HG03342 (cell line): ENCODE results near the gene ZFTA.
"Not testable (repeated sequence)": the region's sequence is repeated elsewhere in the genome, so short reads cannot be mapped to it uniquely, and the experiment has no call there.

ENCODE experiments used
- ATAC-seq: cut with Tn5 transposase; IDR thresholded peaks from one replicate; pipeline ENCODE4 v1.9.1; 2021; ENCODE audit warnings: mild to moderate bottlenecking, moderate library complexity; ENCODE audit not compliant: unreplicated experiment

ZFTA gene

DNA sequence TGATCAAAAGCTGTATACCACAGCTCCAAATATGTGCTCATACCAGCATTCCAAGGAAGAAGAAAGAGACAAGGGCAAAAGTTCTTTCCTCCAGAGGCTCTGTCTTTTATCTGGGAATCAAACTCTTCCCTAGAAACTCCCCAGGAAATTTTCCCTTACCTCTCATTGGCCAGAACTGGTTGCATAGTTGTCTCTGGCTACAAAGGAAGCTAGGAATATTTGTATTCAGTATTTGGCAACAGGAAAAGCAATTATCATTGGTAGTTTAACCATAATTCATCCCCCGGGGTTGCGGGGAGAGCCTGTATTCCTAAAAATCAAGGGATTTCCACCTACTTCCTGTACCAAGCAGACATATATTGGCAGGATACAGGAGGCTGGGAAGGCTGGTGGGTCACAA lies 10.5 kb upstream of the ZFTA start:
- no peak for ATAC-seq

DNA sequence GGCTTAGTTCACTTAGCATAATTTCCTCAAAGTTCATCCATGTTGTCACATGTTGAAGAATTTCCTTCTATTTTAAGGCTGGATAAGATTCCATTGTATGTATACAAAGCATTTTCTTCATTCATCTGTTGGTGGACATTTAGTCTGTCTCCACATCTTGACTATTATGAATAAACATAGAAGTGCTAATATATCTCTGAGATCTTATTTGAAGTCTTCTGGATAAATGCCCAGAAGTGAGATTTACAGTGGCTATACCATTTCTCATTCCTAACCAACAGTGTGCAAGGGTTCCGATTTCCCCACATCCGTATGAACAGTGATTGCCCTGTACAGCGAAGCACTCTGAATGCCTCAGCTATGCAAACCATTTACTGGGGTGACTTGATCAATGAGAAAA lies 6.6 kb upstream of the ZFTA start:
- ATAC-seq: no peak

DNA sequence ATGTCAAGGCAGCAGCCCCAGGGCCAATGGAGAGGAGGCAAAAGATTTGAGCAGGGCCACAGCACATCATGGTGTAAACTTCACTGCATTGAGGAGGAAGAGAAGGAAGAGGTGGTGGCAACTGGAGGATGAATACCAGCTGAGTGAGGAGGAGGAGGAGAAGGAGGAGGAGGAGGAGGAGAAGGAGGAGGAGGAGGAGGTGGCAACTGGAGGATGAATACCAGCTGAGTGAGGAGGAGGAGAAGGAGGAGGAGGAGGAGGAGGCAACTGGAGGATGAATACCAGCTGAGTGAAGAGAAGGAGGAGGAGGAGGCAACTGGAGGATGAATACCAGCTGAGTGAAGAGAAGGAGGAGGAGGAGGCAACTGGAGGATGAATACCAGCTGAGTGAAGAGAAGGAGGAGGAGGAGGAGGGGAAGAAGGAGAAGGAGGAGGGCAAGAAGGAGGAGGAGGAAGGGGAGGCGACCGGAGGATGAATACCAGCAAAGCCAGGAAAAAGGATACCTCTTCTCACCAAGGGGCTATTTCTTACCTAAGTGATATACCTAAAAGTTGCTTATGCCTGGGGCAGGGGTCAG lies 3.3 kb upstream of the ZFTA start:
- ATAC-seq: not testable (repeated sequence)

DNA sequence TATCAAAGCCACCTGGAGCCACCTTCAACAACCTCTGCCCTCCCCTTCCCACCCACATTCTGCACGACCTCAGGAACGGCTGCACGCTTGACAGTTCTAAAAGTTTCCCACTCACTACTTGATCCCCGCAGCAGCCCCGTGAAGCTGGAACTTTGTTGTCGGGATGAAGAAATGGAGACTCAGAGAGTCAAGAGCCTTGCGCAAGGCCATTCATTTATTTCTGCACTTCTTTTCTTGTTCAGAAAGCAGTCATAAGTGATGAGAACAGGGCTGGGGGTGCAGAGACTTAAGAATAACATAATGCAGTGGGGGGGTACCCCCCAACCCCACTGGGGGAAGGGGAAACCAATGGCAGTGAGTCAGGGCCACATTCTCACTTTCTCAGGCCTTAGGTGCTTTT lies 2.2 kb upstream of the ZFTA start:
- ATAC-seq: no peak

DNA sequence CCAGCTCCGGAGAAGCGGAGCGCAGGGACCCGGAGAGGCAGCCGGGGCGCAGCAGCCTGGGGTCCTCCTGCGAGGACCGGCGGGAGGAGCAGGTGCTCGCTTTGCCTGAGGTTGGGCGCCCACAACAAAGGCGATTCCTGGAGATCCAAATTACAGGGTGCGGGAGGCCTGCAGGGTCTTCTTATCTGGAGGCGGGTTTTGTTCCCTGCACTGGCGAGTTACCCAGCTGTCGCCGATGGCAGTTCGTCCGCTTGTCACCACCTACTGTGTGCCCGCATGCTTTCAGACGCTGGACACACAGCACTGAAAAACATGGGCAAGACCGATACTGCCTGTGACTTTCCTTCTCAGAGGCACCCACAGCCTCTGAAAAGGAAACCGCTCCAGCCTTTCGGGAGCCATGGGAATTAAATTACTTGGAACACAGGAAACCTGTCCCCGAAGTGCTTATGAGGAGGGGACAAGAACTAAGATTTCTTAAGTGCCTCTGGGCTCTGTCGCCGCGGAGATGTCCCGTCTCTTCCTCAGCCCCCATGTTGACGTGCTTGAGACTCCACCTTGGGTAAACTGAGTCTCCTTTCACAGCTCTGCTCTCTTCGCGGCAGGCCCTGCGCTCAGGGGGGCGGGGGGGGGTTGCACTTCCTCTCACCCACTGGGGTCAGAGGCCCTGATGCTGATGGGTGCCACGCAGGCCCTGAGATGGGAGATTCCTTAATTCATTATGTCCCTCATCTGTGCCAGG lies 1.3 kb upstream of the ZFTA start:
- ATAC-seq: no peak

DNA sequence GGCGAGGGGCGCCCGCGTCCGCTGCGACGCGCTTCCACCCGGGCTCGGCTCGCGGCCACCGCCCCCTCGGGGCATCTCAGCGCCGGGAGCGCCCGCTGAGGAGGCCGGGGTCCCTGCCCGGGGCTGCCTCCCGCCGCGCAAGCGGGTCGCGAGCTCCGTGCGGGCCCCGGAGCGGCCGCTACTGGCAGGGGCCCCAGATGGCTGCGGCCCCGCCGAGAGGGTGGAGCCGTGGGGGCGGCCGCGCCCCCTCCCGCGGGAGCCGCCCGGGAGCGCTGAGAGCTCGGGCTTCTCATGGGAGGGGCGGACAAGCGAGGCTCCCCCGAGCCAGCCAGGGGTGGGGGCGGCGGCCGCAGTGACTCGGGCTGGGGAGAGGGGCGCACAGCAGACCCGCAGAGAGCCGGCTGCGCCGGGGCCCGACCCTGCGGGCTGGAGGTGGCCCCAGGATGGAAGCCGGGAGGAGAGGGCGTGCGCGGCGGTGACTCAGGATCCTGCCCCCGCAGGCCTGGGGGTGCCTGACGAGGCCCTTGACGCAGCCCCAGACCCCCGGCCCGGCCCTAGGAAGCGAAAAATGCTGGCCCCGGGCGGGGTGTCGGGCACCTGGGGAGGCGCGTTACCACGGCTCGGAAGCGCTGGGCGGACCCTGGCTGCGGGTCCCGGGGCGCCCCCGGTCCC lies 603 bp upstream of the ZFTA start:
- peak; percentile 37 for ATAC-seq

DNA sequence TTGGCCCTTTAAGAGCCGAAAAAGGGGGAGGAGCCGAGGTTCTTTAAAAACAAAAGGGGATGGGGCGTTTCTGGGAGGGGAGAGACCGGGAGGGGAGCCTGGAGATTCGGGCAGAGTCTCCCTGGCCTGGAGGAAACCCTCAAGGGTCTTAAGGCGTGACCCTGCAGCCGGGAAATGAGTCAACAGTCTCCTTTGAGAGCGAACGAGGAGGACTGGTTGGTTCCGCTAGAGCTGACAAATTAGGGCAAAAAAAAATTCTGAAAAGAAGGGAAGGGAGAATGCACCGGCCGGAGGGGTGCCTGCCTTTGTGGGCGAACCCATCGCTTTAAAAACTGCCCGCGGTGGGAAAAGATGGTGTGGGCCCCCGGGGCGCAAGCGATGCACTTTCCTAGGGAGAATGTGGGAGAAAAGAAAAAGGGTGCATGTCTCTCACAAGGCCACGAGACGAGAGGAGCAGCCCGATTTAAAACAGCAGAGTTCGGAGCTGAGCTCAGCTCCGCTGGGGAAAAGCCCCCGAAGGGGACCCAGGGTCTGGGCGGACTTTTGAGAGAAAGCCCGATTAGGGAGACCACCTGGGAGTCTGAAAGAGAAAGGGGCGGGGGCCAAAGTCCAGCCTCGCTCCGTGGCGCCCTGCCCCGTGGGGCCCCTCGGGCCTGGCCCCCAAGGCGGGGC lies 874 bp downstream of the ZFTA start:
- no peak for ATAC-seq

DNA sequence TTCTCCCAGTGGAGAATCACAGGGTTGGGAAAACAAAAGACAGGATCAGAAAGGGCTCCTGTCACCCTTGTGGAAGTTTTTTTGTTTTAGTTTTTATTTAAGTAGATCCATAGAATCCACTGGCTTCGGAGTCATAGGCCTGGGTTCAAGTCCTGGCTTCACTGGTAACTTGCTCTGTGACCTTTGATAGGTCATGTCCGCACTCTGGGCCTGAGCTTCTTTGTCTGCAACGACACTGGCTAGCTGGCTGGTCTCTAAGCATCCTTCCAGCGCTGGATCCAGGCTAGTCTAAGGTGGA lies 1.4 kb downstream of the ZFTA start:
- ATAC-seq: no peak

DNA sequence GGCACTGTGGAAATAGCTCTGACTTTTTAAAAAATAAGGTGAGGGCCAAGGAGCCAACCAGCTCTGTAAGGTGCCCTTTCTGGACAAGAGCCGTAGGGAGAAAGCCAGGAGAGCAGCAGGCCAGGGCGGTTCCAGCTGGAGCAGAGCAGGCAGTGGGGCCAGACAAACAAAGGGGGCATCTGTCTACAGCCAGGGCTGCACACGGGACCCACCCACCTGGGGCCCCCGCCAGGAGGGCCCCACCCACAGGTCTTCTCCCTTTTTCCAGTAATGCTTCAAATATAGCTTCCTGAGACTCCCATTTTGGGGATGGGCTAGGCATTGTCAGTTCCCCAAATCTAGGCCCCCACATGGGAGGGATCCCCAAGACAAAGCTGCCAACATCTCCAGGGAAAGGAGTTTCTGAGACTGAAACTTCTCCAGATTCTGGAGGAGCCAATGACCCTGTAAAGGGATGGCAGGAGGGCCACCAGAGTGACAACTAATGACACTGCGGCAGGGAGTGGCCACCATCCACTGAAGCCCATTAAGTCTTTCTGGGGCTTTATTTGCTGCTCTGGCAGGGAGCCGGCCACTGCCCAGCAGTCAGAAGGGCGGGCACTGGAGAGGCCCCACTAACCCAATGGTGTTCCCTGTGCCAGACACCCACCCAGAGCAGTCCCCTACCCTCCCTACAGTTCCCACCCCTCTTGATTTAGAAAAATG lies 1.9 kb downstream of the ZFTA start:
- ATAC-seq: no peak

DNA sequence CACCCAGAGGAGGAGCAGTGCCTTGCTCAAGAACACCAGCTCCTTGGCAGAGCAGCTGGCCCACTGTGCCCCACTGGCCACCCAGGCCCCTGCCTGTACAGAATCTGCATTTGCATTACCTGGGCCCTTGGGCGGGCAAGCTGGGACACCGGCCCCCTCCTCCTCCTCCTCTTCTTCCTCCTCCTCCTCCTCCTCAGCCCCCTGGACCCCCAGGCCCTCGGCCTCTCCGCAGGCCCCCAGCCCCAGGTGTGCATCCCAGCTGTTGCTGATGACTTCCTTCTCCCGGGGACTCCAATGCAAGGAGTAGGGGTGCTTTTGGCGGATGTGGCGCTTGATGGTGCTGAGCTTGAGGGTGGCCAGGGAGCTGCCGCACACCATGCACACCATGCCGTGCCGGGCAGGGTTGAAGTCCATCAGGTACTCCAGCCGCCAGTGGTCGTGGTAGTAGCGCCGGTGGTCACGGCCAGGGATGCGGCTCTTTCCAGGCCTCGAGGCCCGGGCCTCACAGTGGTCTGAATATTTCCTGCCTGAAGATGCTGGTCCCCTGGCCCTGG lies 2.8 kb downstream of the ZFTA start:
- no peak for ATAC-seq

DNA sequence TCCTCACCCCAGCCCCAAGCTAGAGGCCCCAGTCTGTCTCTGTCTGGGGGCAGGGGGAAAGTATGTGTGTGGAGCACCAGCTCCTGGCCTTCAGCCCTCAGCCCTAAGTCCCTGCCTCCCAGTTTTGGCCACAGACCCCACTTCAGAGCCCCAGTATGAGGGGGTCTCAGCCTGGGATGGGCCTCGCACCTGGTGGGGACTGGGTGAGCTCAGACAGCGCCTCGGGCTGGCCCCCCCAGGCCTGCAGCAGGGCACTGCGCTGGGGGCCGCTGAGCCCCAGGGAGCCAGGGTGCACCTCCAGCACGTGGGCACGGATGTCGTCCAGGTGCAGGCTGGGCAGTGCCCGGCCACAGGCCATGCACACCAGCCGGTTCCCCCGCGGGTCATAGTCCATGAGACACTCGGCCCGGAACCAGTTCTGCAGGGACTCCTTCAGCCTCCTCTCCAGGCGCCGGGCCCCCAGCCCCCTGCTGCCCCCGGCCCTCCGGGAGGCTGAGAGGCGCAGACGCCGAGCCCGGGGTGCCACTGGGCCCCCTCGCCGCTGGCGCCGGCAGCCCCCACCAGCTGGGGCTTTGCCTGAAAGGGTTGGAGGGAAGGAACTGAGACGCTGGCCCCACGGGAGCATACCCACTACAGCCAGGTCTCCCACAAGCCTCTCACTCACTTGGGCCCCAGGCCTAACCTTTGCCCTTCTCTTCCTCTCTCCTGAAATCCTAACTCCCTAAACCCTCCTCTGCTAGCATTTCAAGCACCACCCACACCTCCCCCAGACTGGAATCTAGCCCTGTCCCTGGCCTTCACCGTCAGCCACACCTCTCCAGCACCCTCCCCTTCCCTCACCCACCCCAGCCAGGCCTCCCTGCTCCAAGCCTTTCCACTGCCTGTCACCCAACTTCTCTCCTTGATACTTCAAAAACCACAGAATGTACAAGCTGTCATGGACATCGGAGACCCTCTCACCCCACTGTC lies 3.6 kb downstream of the ZFTA start:
- no peak for ATAC-seq

DNA sequence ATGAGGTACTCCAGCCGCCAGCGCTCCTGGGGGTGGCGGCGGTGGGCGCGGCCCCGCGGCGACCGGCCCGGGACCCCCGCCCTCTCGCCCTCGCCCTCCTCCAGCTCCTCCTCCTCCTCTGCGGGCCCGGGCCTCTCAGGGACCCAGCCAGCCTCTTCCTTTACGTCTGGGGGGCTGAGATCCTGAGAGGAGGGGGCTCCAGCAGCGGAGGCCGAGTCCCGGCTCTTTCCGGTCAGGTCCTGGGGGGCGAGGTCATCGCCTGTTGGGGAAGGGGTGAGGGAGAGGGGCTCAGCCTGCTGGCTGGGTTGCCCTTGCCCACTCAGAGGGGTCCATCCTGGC lies 4.3 kb downstream of the ZFTA start:
- ATAC-seq: no peak

DNA sequence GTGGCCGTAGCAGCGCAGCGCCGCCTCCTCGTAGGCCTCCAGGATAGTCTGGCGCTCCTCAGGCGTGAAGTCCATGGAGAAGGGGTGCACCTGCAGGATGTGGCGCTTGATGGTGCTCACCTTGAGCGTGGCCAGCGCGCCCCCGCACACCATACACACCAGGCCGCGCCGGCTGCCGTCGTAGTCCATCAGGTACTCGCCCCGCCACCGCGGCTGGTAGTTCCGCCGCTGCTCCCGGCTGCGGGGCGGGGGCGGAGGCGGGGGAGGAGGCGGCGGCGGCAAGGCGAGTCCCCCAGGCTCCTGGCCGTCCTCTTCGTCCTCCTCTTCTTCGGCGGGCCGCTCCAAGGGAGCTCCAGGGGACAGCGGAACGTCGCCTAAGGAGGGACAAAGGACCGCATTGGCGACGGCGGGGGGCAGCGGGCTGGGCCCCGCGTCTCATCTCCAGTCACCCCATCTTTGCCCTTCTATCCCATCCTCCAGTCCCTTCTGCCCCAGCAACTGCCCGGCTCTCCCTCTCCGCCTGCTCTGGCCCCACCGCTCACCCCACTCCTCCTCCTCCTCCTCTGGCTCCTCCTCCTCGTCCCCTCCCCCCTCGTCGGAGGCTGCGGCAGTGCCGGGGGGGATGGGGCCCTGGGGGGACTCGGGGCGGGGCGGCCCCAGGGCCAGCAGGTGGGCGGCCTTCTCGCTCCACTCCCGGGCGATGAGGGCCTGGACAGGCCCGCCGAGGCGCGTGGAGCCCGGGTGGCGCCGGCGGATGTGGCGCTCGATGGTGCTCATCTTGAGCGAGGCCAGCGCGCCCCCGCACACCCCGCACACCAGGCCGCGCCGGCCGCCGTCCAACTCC lies 4.9 kb downstream of the ZFTA start:
- no peak for ATAC-seq

DNA sequence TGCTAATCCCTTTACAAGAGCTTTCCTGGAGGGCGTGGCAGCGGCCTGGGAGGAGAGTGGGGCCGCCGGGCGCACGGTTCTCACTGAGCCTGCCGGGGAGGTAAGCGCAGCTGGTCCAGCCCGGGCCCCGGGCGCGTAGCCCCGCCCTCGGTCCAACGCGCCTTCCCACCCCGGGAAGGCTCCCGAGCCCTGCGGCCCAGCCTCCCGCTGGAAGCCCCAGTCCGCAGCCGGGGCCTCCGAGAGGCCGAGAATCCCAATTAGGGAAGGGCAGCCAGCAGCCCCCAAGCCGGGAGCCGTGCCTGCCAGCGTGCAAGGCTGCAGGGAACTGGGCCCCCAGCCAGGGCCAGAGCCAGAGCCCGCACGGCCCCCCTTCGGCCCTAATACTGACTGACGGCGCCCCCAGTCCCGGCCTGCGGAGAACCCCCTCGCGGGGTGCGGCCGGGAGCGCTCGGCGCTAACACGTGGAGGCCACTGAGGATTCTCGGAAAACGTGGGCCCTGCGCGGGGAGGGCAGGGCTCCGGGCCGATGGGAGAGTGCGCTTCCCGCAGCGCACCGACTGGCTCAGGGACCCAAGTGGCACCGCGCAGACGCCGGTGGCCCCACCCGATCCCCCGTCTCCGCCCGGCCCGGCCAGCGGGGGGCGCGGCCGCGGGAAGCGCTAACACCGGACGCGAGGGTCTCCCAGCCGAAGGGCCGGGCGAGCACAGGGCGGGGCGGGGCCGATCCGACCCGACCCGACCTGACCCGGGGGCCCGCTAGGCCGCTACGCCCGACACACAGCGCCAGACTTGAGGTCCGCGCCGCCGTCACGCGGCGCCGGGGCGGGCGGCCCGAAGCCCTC lies 5.7 kb downstream of the ZFTA start:
- no peak for ATAC-seq

DNA sequence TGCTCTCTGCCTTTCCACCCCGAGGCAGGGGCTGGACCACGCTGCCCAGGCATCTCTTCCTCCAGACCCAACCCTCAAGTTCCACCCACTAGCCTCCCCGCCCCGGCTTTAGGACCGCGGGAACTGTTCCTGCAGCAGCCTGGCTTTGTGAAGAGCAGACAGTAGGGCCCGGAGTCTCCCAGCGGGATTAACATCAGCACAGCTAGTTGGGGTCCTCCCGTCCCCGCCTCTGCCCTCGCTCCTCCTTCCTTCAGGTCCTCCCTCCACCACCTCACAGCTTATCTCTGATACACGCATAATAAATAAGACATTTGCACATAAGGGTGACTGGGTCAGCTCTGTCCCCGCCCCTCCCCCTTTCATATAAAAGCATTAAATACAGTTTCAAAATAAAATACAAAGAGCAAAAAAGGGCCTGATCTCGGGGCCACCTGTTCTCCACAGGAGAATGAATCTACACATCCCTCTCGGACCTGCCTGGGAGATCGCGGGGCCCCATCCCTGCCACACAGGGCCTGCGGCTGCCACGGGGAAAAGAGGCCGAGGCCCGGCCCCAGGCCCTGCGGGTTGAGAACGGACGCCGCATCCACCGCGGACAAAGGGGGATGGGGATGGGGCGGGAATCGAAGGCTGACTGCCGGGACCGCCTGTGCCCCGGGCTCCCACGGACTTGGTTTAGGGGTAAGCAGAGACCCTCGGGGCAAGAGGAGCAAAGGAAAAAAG lies 6.5 kb downstream of the ZFTA start:
- ATAC-seq: no peak

DNA sequence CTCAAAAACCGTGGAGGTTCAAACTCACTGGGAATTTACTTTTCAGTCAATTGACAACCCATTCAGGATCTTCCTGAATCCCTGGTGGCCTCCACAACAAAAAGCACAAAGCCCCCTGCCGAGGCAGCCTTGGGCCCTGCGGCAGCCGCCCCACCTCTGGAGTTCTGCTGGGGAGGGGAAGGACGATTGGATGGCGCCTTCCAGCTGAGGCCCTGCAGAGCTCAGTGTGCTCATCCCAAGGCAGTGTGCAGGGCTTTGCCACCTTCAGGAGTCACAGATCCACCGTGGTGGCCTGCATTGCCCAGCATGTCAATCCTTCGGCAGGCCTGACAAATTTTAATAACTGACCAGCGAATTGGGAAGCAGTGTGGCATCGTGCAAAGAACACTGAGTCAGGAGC lies 7.4 kb downstream of the ZFTA start:
- ATAC-seq: no peak

DNA sequence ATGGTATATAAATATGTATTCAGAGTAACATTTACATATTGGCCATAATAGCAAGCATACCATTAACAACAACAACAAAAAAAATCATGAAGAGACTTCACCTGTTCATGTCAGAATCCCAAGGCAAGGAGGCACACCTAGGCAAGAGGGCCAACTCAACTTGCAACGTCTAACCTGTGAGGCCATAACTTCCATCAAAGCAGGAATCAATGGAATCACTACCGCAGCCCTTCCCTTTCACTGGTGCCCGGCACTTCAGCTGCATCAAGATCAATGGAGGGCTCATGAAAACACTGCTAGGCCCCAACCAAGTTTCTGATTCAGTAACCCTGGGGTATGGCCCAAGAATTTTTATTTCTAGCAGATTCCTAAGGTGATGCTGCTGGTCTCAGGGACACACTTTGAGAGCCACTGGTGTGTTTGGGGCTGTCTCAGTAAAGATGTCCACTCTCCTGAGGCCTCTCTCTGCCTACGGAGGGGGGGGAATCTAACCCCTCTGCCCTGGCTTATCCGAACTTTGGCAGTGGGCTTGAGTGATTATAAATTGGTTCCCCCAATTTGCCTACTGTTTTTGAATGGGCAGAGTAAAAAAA lies 8.0 kb downstream of the ZFTA start:
- no peak for ATAC-seq
